ENCODE results near the gene BRAF.
"Not testable (repeated sequence)": the region's sequence is repeated elsewhere in the genome, so short reads cannot be mapped to it uniquely, and the experiment has no call there.

- not testable (repeated sequence) for TF ChIP-seq EZH2 (IDR thresholded peaks at IDR 0.05; ENCODE audit: borderline replicate concordance, low read length); CTCF (IDR thresholded peaks at IDR 0.05; ENCODE audit: low read length)
Observed at GRCh38 chr7:140761375-140761774, 163.4 kb downstream of the BRAF start.

Measured in OCI-LY1 (cell line).